Central memory CD8-positive, alpha-beta T cell (primary cell): ENCODE measurements around the gene SPRN.
"Not testable (repeated sequence)": the region's sequence is repeated elsewhere in the genome, so short reads cannot be mapped to it uniquely, and the experiment has no call there.

Source experiments
- ATAC-seq: fragments of 150-1000 bp; cut with Tn5 transposase; replicated peaks from 2 replicates; pipeline ENCODE4 v1.10.0; 2022; ENCODE audit warnings: mild to moderate bottlenecking, moderate FRiP score, moderate number of reproducible peaks; ENCODE audit not compliant: poor library complexity, severe bottlenecking; ENCODE audit errors: extremely low read depth
- DNase-seq, 2 donors: peaks; one replicate each; pipeline ENCODE4 v3.0.0; 2021; ENCODE audit warnings: low spot score in 2 of 2
- H3K27ac Mint-ChIP-seq: one replicate; pipeline ENCODE4 v1.8.0; 2022; ENCODE audit warnings: low read depth, mild to moderate bottlenecking, moderate library complexity, mixed read lengths
- H3K27me3 Mint-ChIP-seq: one replicate; pipeline ENCODE4 v1.8.0; 2022; ENCODE audit warnings: mixed read lengths
- H3K36me3 Mint-ChIP-seq: one replicate; pipeline ENCODE4 v1.8.0; 2022; ENCODE audit warnings: mild to moderate bottlenecking, moderate library complexity, mixed read lengths; ENCODE audit not compliant: insufficient read depth
- H3K4me1 Mint-ChIP-seq: one replicate; pipeline ENCODE4 v1.8.0; 2022; ENCODE audit warnings: mixed read lengths
- H3K4me3 Mint-ChIP-seq: one replicate; pipeline ENCODE4 v1.8.0; 2022; ENCODE audit warnings: mild to moderate bottlenecking, moderate library complexity, mixed read lengths
- H3K9me3 Mint-ChIP-seq: one replicate; pipeline ENCODE4 v1.8.0; 2022; ENCODE audit warnings: mixed read lengths

Gene SPRN

DNA sequence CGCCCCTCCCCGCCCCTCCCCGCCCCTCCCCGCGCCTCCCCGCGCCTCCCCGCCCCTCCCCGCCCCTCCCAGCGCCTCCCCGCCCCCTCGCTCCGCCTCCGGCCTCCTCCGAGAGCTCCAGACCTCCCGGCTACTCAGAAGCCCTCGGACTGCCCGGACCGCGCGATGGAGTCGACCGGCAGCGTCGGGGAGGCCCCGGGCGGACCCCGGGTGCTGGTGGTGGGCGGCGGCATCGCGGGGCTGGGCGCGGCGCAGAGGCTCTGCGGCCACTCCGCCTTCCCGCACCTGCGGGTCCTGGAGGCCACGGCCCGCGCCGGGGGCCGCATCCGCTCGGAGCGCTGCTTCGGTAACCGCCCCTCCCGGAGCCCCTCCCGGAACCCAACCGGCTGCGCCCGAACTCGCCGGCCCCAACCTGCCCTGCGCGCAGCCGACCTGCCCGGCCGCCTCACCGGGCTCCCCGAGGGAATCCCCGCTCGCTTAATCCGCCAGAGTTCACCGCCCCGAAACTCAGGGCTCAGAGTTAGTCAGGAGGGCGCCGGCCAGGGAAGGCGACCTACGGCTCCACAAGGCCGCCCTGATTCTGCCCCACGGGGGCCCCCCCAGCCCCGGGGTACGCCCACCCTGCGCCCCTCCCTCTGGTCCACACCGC, 45.1 kb downstream of the SPRN start, which contains the start of gene PAOX:
Gene PAOX (plus strand): TSS at position 111 of the 649 bp plus-strand sequence. CDS start 55 bp downstream, at position 166.
- H3K36me3 Mint-ChIP-seq, result peaks cover 9% of the 10 kb centered on the region
- H3K27ac Mint-ChIP-seq, result no peak within 1 kb of the TSS
- no peaks in the 10 kb centered on the region for H3K27me3 Mint-ChIP-seq
- no peaks in the 10 kb centered on the region for H3K9me3 Mint-ChIP-seq
- DNase-seq (peak in 1 of 2 donors; percentile 36), ATAC-seq (peak; percentile 67)
- H3K4me1 Mint-ChIP-seq, result peaks cover 5% of the 10 kb centered on the region
- H3K4me3 Mint-ChIP-seq, result peak within 1 kb of the TSS; percentile 76

DNA sequence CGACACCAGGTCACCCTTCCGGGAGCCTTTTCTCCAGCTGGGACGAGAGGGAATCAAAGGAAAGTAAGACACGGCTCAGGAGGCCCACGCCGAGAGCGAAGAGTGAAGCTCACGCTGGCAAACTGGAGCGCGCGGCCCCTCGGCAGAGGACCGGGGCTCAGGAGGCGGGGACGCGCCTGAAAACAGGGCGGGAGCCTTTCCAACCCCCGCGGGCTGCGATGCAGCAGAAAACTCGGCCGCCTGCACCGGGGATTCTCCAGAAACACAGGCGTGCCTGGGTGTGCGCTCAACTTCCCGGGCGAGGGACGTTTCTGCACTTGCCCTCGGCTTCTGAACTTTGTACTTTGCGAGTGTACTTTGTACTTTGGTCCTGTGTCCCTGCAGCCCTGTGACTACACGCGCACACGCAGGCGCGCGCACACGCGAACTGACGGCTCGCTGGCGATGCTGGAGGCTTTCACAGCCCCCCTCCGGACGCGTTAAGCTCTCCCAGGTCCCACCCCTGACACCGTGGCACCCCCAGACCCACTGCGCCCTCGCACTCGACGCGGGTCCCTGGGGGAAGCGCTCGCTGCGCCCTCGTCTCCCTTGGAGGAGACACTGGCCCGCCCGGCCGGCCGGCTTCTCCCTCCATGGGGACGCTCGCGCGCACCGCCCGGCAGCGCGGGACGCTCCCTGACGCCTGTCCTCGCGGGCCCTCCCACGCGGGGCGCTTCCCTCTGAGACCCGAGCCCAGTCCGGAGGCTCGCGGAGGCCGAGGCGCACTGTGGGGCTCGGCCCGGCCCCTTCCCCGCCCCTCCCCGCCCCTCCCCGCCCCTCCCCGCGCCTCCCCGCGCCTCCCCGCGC, 46.0 kb downstream of the SPRN start:
- Mint-ChIP-seq H3K27ac (no peak overlapping the region), H3K4me1 (peaks cover 11% of the 10 kb centered on the region), H3K27me3 (no peaks in the 10 kb centered on the region), H3K9me3 (no peaks in the 10 kb centered on the region), H3K4me3 (peak overlapping the region; percentile 71), H3K36me3 (peaks cover 11% of the 10 kb centered on the region)
- ATAC-seq, result peak; percentile 55
- DNase-seq, result peak in 1 of 2 donors; percentile 39

DNA sequence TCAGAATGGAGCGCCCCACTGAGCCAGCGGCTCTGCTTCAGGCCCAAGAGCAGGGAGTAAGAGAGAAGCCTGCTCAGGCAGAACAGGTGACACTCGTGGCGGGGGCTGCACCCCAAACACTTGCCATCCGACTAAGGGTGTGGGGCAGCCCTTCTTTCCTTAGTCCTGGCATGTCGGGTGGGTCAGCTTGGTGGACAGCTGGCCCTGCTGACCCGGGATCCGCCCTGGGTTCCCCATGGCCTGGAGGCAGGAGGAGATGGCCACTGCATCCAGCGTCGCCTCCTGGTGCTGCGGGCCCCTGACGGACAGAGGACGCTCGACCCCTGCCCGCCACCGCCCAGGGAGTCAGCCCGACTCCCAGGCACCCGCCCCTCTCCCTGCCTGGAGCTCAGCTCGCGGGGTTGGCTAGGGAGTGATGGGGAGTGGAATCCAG, 46.6 kb downstream of the SPRN start:
- DNase-seq (no peak), ATAC-seq (no peak)
- Mint-ChIP-seq H3K9me3 (no peaks in the 10 kb centered on the region), H3K4me1 (peaks cover 11% of the 10 kb centered on the region), H3K27ac (no peak overlapping the region), H3K27me3 (no peaks in the 10 kb centered on the region), H3K4me3 (peak overlapping the region; percentile 71), H3K36me3 (peaks cover 11% of the 10 kb centered on the region)

- Mint-ChIP-seq H3K27ac (no peak overlapping the region), H3K4me1 (peaks cover 11% of the 10 kb centered on the region), H3K4me3 (peak overlapping the region; percentile 71), H3K36me3 (peaks cover 10% of the 10 kb centered on the region), H3K27me3 (no peaks in the 10 kb centered on the region), H3K9me3 (no peaks in the 10 kb centered on the region)
- ATAC-seq (no peak), DNase-seq (no peak)
Measured at GRCh38 chr10:133377025-133377817, 47.2 kb downstream of the SPRN start.

DNA sequence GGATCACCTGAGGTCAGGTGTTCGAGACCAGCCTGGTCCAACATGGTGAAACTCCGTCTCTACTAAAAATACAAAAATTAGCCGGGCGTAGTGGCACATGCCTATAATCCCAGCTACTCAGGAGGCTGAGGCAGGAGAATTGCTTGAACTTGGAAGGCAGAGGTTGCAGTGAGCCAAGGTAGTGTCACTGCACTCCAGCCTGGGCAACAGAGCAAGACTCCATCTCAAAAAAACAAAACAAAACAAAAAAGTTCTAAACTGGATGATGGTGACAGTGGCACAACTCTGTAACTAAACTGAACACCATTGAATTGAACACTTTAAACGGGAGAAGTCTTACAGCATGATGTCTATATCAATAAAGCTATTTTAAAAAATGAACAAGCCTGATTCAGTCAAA, 48.2 kb downstream of the SPRN start:
- not testable (repeated sequence) for H3K4me1 Mint-ChIP-seq, H3K27ac Mint-ChIP-seq, DNase-seq, ATAC-seq, H3K9me3 Mint-ChIP-seq, H3K36me3 Mint-ChIP-seq, H3K27me3 Mint-ChIP-seq
- H3K4me3 Mint-ChIP-seq, result peak overlapping the region; percentile 71

GRCh38 chr10:133375357-133376115, 48.9 kb downstream of the SPRN start:
- H3K27me3 Mint-ChIP-seq, result no peaks in the 10 kb centered on the region
- no peak for DNase-seq
- no peak overlapping the region for H3K27ac Mint-ChIP-seq
- ATAC-seq, result no peak
- peaks cover 6% of the 10 kb centered on the region for H3K4me1 Mint-ChIP-seq
- peak overlapping the region; percentile 77 for H3K4me3 Mint-ChIP-seq
- H3K9me3 Mint-ChIP-seq, result no peaks in the 10 kb centered on the region
- H3K36me3 Mint-ChIP-seq, result peaks cover 9% of the 10 kb centered on the region

- Mint-ChIP-seq H3K27ac (no peak within 1 kb of the TSS), H3K4me1 (peaks cover 6% of the 10 kb centered on the region), H3K9me3 (no peaks in the 10 kb centered on the region), H3K36me3 (peaks cover 11% of the 10 kb centered on the region), H3K27me3 (no peaks in the 10 kb centered on the region), H3K4me3 (peak within 1 kb of the TSS; percentile 77)
- DNase-seq, result peak; percentile 83 to 85
- peak; percentile 99 for ATAC-seq
Measured at GRCh38 chr10:133373174-133374090, 51.0 kb downstream of the SPRN start, which contains the start of gene ECHS1. Gene ECHS1, minus strand, starts transcription at chr10:133373354. Its CDS starts 21 bp downstream, at chr10:133373333.

- DNase-seq (no peak), ATAC-seq (no peak)
- Mint-ChIP-seq H3K27ac (no peak overlapping the region), H3K27me3 (no peaks in the 10 kb centered on the region), H3K36me3 (peaks cover 14% of the 10 kb centered on the region), H3K9me3 (no peaks in the 10 kb centered on the region), H3K4me3 (peak overlapping the region; percentile 76), H3K4me1 (peaks cover 6% of the 10 kb centered on the region)
Measured at GRCh38 chr10:133372507-133372906, 51.9 kb downstream of the SPRN start.
